GM18861 (cell line): ENCODE results near the gene SSX2IP.
"Not testable (repeated sequence)": the region's sequence is repeated elsewhere in the genome, so short reads cannot be mapped to it uniquely, and the experiment has no call there.

Experiments used
- ATAC-seq: cut with Tn5 transposase; IDR thresholded peaks from one replicate; pipeline ENCODE4 v1.9.1; 2021; ENCODE audit not compliant: unreplicated experiment

Gene SSX2IP

DNA sequence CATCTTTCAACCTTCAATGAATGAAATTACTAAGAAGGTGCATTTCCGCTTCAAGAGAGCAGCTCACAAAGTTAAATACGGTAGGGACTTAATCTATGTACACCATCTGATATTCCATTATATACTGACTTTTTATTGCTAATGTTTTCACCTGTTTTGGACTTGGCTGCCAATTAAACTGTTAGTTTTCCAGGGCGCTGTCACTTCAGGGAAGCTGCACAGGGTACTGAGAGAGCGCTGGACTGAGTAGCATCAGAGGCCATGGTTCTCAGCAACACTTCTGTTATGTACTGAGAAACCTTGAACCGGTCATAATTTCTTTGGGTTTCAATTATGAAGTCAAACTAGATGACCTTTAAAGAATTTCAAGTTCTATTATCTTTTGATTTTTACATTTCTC is 8.2 kb downstream of the SSX2IP start:
- ATAC-seq, result no peak

DNA sequence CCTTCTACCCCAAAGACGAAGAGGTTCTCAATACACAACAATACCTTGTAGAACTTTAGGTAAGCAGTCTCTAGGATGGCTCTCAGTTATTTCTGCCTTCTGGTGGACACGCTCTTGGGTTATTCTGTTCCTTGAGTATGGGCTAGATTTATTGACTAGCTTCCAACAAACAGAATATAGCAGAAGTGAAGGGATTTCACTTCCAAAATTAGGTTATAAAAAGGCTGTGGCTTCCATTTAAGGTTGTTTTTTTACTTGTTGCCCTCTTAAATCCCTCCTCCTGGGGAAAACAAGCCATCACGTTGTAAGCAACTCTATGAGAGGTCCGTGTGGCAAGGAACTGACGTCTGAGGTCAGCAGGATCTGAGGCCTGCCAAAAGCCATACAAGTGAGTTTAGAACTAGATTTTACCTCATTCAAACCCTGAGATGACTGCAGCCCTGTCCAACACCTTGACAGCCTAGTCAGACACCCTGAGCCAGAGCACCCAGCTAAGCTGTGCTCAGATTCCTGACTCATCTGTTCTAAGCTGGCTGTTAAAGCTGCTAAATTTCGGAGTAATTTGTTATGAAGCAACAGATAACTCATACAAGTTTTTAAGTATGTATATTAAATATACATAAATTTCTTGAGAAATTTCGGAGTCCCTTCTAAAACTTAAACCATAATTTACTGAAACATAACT is 12.7 kb downstream of the SSX2IP start:
- no peak for ATAC-seq

DNA sequence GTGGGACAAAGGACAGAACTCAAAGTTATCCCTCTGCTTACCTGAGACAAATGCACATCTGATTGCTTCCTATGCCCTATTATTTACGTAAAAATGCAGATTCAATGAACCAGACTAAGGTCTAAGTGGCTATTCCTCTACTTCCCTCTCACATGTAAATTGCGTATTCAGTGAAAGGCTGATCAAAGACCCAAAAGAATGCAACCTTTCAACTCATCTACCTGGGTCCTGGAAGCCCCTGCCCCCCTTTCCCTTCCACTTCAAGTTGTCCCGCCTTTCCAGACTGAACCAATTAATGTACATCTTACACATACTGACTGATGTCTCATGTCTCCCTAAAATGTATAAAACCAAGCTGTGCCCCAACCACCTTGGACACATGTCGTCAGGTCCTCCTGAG is 14.6 kb downstream of the SSX2IP start:
- ATAC-seq, result no peak

DNA sequence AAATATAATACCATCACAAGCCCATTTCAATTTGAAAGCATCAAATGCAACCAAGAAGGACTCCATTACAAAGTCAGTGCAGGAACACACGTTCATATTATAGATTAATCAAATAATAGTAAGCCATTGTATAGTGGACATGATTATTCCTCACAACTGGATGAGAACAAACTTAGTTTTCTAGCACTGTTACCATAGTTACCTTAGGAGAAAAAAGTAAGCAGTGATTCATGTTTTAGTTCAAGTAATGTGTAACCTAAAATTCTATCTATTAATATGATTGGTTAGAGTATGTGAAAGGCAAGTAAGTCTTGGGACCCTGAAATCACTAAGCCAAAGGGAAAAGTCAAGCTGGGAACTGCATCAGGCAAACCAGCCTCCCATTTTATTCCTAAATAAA is 15.2 kb downstream of the SSX2IP start:
- no peak for ATAC-seq

DNA sequence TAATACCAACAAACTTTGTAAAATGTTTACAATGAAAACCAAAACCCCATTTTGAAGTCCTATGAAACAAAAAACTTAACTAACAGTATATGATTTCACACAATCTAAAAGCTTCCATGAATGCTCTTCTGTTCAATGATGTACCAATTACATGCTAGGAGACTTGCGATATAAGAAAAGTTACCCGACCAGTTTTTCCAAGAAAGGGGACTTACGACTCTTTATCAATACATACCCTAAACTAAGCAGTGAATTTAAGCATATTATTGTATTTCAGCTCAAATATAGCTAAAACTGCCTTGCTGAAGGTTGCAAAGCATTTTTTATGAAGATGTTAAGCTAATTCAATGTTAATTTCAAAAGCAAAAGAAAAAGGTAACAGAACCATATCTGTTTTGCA is 15.6 kb downstream of the SSX2IP start:
- no peak for ATAC-seq

DNA sequence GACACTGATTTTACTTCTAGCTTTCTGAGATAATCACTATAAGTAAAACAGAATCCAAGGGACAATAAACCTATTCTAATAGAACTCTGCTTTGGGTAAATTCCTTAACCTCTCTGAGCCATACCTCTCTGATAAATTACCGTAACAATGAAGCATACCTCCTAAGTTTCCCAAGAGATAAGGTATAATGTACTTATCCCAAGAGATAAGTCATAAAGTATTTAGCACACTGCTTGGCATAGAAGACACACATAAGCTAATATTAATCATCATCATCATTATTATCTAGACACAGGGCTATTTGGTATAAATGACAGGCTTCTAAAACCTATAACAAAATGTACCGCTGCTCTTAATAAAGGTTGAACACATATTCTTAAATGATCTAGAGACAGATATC is 16.2 kb downstream of the SSX2IP start:
- ATAC-seq, result no peak

DNA sequence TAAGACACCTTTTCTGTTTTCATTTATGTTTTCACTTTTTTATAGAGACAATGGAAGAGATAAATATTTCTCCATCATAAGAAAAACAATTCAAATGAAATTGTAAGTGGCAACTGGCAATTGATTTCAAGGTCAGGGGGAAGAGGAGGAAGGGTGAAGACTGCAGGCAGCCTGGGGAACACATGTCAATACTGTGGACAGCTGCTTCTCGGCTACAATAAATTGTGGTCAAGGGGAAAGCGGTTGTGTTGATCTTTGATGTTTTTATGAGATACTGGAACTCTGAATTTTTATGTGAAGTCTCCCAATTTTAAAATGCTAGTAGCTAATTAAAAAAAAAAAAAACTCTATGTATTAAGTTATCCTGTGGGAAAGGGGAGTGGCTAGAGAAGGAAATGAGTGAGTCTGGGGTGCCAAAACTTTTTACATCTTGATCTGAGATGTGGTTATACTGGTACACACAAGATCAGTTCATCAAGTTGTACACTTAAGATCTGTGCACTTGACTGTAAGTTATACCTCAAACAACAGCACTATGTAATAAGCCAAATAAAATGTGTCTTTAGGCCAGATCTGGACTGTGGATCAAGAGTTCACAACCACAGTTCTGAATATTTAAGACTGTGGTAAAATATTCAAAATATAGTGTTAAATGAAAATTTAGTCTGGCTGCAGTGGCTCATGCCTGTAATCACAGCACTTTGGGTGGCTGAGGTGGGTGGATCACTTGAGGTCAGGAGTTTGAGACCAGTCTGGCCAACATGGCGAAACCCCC is 18.0 kb downstream of the SSX2IP start:
- ATAC-seq, result no peak

DNA sequence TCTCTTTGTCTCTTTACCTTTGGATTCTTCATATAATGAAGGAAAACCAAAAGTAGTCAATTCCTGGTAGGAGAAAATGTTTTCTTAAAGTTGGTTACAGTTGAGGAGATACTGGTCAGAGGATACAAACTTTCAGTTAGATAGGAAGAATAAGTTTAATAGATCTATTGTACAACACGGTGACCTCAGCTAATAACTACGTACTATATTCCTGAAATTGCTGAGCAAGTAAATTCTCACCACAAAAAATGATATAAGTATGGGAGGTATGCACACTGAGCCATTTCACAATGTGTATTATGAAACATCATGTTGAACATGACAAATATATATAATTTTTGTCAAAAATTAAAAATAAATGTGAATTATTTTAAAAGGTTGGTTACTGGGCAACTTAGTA is 20.4 kb downstream of the SSX2IP start:
- no peak for ATAC-seq

DNA sequence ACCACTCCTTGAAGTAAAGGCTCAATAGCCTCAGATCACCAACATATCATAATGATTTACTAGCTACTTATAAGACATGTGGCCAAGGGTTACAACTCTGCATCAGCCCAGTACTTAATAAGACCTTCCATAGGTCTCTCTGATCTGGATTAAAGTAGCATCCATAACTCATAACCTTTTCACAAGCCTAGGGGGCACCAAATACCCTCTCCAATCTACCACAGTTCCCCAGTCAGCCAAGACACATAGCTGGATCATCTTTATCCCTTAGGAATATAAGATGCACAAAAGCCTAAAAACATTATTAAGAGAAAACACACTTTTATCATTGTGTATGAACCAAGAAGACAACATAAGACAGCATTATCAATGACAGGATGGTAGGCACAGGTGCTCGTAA is 22.1 kb downstream of the SSX2IP start:
- no peak for ATAC-seq

DNA sequence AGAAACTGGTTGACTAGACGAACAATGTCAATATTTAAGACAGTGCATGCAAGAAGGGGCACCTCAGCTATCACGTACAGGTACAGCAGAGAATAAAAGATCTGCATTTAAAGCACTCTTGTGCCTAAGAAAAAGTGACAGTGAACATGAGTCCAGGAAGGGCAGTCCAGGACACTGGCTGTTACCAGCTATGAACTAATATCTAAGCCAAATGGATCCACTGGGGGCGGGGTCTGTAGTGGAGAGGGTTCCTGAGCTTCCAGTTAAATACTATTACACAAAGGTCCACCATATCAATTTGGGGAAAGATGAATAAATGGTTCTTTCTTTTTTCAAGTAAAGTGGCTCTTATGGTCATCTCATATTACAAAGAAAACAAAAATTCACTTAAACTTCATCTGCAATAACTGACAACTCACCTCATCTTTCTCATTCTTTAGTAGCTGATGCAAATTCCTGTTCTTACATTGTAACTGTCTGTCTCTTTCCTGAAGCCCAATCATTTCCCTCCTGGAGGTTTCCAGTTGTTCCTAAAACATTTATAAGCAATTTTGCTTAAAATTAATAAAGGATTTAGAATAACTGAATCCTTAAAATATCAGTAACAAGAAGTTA is 24.5 kb downstream of the SSX2IP start:
- no peak for ATAC-seq

DNA sequence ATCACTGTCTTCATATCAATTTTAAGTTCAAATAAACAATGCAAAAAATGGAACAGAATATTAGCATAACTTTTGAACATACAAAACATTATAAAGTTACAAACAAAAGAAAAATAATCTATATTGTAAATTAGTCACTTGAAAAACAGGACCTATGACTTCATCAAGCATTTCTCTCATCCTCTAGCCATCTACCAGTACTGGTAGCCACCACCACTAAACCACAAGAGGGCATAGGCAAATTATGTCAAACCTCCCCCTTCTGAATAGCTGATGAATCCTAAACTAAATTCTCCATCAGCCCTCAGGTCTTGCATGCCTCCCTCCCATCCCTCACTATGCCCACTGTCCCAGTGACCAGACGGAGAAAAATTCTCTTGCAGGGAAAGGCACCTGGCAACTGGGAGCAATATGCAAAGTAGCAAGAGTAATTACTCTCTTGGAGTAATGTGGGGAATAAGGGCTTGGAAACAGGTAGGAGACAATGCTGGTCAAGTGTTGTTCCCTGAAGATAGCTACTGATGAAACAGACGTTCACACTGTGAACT is 37.1 kb downstream of the SSX2IP start:
- no peak for ATAC-seq

DNA sequence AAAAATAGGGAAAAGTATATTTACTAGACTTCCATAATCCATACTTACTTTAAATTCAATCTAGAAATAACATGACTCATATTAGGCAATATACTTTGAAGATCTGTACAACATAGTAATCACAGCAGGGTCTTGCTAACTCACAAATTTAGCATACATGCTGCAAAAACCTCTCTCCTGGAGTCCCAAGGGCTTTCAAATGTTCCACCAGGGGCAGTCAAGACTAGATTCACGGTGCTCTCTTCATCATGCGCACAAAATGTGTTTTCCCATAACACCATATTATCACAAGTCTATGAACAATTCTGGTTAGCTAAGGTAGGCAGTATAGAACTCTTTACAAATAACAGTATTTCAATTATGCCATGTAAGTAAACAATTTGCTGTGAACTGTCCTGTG is 45.8 kb downstream of the SSX2IP start:
- no peak for ATAC-seq

DNA sequence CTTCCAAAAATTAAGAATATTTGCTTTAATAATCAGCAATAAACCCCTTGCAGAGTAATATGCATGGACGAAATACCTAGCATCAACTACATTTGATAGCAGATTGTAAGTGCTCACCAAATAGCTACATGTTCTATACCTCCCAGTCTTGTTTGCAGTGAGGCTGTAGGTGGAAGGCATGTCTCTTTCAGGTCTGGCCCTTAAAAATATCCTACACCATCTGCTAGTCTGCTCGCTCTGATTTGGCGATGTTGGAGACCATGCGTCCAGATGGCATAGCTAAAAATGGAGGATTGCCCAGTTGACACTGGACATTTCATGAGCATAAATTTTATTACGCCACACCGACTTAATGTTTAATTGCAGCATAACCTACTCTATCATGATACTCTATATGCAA is 47.1 kb downstream of the SSX2IP start:
- ATAC-seq, result no peak

DNA sequence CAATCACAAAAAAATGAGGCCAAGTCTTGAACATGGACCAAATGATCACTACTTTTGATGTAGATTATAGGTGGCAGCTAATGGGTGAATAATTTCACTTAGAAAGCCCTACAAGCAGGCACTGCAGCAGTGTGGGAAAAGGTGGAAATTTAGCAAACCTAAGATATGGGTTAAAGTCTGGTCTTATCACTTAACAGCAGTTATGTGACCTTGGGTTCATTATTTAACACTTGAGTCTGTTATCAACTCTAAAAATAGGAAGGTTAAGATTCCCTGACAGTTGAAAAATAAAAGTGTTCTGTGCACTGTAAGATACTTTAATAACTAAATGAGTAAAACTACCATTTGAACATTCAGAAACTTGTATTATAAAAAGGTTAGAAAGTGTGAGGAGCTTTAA is 47.5 kb downstream of the SSX2IP start:
- ATAC-seq, result no peak

DNA sequence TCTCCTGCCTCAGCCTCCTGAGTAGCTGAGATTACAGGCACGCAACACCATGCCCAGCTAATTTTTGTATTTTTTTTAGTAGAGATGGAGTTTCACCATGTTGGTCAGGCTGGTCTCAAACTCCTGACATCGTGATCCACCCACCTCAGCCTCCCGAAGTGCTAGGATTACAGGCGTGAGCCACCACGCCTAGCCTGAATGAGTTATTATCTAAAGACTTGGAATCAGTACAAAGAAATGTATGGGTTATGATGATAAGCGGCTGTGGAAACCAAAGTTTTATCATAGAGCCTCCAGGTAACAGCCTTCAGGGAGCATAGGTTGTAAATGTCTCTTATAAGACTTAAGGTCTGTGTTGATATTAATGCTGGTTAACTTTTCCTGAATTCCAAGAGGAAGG is 50.5 kb downstream of the SSX2IP start:
- not testable (repeated sequence) for ATAC-seq

DNA sequence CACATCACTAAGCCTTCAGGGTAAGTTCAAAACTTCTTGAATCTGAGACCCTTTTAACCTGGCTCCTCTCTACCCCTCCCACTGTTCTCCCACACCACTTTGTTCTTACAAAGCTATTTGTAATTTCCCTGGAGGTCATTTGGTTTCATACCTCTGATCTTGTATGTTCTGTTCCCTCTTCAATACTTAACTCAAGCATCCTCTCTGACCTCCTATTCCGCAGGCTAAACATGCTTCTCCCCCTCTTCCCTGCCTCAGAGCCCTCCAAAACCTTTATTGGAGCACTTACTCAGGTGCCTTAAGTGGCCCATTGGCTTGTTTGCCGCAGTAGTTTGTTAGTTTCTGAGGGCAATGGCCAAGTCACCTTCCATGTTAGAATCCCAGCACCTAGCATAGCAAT is 54.8 kb downstream of the SSX2IP start:
- no peak for ATAC-seq

DNA sequence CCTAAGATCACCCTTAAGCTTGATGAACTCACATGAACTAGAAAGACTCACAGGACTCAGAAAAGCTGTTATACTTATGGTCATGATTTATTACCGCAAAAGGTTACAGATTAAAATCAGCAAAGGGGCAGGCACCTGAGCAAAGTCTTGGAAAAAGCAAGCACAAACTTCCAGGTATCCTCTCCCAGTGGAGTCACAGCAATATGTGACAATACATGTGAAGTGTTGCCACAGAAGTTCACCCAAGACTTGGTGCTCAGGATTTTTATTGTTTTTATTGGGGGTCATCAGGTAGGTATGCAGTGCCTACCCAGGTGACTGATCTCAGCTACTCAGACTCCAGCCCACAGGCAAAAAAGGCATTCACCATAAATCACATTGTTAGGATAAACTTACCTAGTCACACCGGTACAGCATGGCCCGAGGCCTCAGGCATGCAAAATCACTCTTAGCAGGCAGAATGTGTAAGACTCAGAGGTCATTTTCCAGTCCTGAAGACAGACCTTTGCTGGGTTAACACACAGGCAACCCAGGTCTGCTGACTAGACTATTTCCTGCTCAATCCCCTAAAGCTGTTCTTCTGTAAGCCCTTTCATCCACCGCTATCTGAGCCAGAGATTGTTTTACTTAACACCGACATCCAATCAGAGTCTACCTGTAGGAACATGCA is 55.6 kb downstream of the SSX2IP start:
- no peak for ATAC-seq

DNA sequence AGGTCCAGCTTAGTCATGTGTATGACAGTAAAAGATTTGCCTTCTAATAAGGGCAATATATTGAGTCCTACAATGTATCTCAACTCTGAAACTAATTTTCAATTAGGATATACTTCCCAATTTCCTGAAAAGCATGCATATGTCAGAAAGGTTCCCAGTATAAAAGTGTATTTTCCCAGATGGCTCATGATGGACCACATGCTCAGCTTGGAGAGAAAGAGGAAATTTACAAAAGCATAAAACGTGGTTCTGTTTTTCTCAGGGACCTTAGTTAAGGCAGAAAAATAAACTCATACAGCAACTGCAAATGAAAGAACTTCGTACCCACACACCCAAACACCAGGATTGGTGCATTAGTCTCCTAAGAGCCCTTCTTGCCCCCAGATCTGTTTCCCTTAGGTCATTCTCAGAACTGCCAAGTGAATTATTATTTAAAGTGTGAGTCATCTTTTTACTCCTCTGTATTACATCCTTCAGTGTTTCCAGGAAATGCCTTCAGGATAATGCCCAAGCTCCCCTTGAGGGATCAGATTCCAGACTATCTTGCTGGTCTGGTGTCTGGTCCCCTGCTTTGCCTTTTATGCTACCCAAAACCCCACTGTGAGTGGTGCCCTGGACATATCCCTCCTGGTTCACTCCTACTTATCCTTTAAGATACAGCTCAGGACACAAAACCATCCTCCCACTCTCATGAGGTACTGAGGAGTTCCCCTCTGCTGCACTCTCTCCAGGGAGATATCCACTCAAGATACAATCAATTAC is 57.4 kb downstream of the SSX2IP start:
- ATAC-seq, result peak; percentile 52

DNA sequence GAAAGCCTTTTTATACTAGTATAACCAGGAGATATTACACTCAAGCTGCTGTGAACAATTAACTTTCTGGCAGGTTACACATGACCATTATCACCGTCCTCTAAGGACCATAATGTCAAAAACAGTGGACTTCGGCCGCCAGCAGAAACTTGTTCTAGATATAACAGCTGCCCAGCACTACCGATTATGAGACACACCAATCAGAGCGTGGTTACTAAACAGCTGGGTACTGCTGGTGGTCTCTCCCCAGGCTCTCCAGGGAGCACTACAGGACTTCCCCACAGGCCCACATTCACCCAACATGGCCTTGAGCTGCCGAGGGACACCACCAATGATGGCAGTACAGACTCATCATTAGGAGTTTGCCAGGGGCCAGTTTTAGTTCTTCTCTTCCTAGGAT is 58.1 kb downstream of the SSX2IP start:
- no peak for ATAC-seq

DNA sequence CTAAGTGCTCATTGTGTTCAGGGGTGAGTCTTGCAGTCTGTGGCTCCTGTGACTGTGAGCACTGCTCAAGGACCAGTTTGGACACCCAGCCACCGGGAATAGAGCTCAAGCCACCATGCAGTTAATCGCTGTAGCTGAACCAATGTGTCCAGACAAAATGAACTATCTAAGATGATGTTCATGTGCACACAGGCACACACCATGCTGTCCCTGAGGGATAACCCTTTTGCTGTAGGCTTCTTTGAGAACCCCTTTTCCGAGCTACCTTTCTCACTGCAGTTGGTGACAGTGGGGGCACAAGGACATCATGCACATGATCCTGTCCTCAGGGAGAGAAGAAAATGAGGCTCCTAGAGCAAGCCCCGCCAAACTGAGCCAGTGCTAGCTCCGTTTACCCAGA is 65.4 kb downstream of the SSX2IP start:
- ATAC-seq, result no peak

DNA sequence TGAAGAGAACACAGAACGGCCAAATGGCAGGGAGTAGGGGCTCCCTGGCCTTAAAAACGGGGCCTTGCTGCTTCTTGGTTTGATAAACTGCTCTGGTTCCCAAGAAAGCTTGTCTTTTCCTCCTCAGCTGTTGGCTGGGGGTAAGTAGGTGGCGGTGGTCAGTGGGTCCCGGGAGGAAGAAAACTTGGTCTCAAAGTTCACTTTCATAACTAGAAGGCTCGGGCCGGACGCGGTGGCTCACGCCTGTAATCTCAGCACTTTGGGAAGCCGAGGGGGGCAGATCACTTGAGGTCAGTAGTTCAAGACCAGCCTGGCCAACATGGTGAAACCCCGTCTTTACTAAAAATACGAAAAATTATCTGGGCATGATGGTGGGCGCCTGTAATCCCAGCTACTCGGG is 68.7 kb downstream of the SSX2IP start:
- no peak for ATAC-seq
